ENCODE data around the gene ITGA4.

The ITGA4 gene

GRCh38 chr2:181515719-181516118 is 58.5 kb downstream of the ITGA4 start:
- no peak for DNase-seq (ENCODE audit: low spot score)

- DNase-seq (ENCODE audit: low spot score), result no peak
Measured at GRCh38 chr2:181516992-181517391, 59.8 kb downstream of the ITGA4 start.

- DNase-seq (ENCODE audit: low spot score), result no peak
Measured at GRCh38 chr2:181517685-181518301, 60.6 kb downstream of the ITGA4 start.

- no peak for DNase-seq (ENCODE audit: low spot score)
Measured at GRCh38 chr2:181520253-181520652, 63.1 kb downstream of the ITGA4 start.

- DNase-seq (ENCODE audit: low spot score), result no peak
Measured at GRCh38 chr2:181523756-181524155, 66.6 kb downstream of the ITGA4 start.

GRCh38 chr2:181526014-181526413 is 68.8 kb downstream of the ITGA4 start:
- DNase-seq (ENCODE audit: low spot score), result no peak

- no peak for DNase-seq (ENCODE audit: low spot score)
Measured at GRCh38 chr2:181527058-181527457, 69.9 kb downstream of the ITGA4 start.

GRCh38 chr2:181528441-181528840 is 71.3 kb downstream of the ITGA4 start:
- DNase-seq (ENCODE audit: low spot score), result no peak

- DNase-seq (ENCODE audit: low spot score), result no peak
Measured at GRCh38 chr2:181536730-181537129, 79.5 kb downstream of the ITGA4 start.

- no peak for DNase-seq (ENCODE audit: low spot score)
Measured at GRCh38 chr2:181540421-181540820, 83.2 kb downstream of the ITGA4 start.

- no peak for DNase-seq (ENCODE audit: low spot score)
Measured at GRCh38 chr2:181542170-181542569, 85.0 kb downstream of the ITGA4 start.

- DNase-seq (ENCODE audit: low spot score), result no peak
Measured at GRCh38 chr2:181546086-181546485, 88.9 kb downstream of the ITGA4 start.

GRCh38 chr2:181552808-181553207 is 95.6 kb downstream of the ITGA4 start:
- no peak for DNase-seq (ENCODE audit: low spot score)

- DNase-seq (ENCODE audit: low spot score), result no peak
Measured at GRCh38 chr2:181553244-181553643, 96.1 kb downstream of the ITGA4 start.

GRCh38 chr2:181554061-181554830 is 97.1 kb downstream of the ITGA4 start:
- DNase-seq (ENCODE audit: low spot score), result no peak

- DNase-seq (ENCODE audit: low spot score), result no peak
Measured at GRCh38 chr2:181558371-181558770, 101.2 kb downstream of the ITGA4 start.

GRCh38 chr2:181563101-181563692 is 106.0 kb downstream of the ITGA4 start:
- no peak for DNase-seq (ENCODE audit: low spot score)

GRCh38 chr2:181566334-181567032 is 109.3 kb downstream of the ITGA4 start:
- DNase-seq (ENCODE audit: low spot score), result no peak

GRCh38 chr2:181570059-181570458 is 112.9 kb downstream of the ITGA4 start:
- DNase-seq (ENCODE audit: low spot score), result no peak

GRCh38 chr2:181570833-181571661 is 113.9 kb downstream of the ITGA4 start:
- peak; percentile 29 for DNase-seq (ENCODE audit: low spot score)

GRCh38 chr2:181573140-181573736 is 116.1 kb downstream of the ITGA4 start:
- peak; percentile 55 for DNase-seq (ENCODE audit: low spot score)

All from NAMALWA (cell line).